Left lung (tissue), 10 donors: ENCODE data around the gene PTGDR. TPM values are rescaled to one million over a fixed set of nuclear protein-coding genes. Genes with fewer than 3 reads are reported as not detected.

Source experiments
- ATAC-seq: fragments of 200-7000 bp; cut with Tn5 transposase; one replicate; pipeline ENCODE4 v1.9.1; 2020; ENCODE audit warnings: moderate library complexity
- DNase-seq, 4 donors: peaks; one replicate each; pipeline ENCODE4 v3.0.0-alpha.2; 2013 to 2020
- H3K27ac ChIP-seq, 2 donors: fragments of 200-600 bp; sonication (generic) in 1 of 2; one replicate each; pipeline versions ENCODE4 v1.5.0 to v1.8.0; 2020 to 2021
- H3K27me3 ChIP-seq, 2 donors: fragments of 200-600 bp; sonication (generic) in 1 of 2; one replicate each; pipeline versions ENCODE4 v1.5.0 to v1.8.0; 2020 to 2021
- H3K36me3 ChIP-seq, 2 donors: fragments of 200-600 bp; sonication (generic) in 1 of 2; one replicate each; pipeline versions ENCODE4 v1.5.0 to v1.8.0; 2020 to 2021
- H3K4me1 ChIP-seq, 2 donors: fragments of 200-600 bp; one replicate each; pipeline ENCODE4 v1.8.0; 2021
- H3K4me3 ChIP-seq, 2 donors: fragments of 200-600 bp; sonication (generic) in 1 of 2; one replicate each; pipeline versions ENCODE4 v1.5.0 to v1.8.0; 2020 to 2021; ENCODE audit warnings: mild to moderate bottlenecking in 1 of 2
- H3K9me3 ChIP-seq, 2 donors: fragments of 200-600 bp; sonication (generic) in 1 of 2; one replicate each; pipeline versions ENCODE4 v1.5.0 to v1.8.0; 2020 to 2021
- CTCF ChIP-seq, 2 donors: fragments of 200-600 bp; sonication (generic) in 1 of 2; IDR thresholded peaks; one replicate each; pipeline versions ENCODE4 v1.5.0 to v1.8.0; 2021; ENCODE audit warnings: antibody characterized with exemption in 2 of 2
- intact Hi-C, 2 donors: fragments of 100-400 bp; cut with DNase I; formaldehyde crosslinking; loops; one replicate each; pipeline versions ENCODE4 v1.11.2 to v1.14.2; 2022
- polyA plus RNA-seq, 6 donors: library from polyadenylated mRNA; unstranded; fragments of 120-200 nt; gene quantifications; one replicate each; pipeline ENCODE4 v1.2.1, GENCODE V29; 2013; ENCODE audit not compliant: insufficient read length in 6 of 6
- total RNA-seq, 2 donors: library from RNA; stranded (reverse); fragmentation: NEBNext Ultra II Directional; extraction: Animal tissue kit (Norgen Biotek cat#: 25700); gene quantifications; one replicate each; pipeline ENCODE4 v1.2.1, GENCODE V29; 2021
- donor health status: DM: no; HTN: yes; CAD: no.
- donor health status: DM: no; HTN: no; CAD: no.

The PTGDR gene
- total and polyA plus RNA-seq, 8 donors = 0.11 to 0.97 (median 0.38) TPM

DNA sequence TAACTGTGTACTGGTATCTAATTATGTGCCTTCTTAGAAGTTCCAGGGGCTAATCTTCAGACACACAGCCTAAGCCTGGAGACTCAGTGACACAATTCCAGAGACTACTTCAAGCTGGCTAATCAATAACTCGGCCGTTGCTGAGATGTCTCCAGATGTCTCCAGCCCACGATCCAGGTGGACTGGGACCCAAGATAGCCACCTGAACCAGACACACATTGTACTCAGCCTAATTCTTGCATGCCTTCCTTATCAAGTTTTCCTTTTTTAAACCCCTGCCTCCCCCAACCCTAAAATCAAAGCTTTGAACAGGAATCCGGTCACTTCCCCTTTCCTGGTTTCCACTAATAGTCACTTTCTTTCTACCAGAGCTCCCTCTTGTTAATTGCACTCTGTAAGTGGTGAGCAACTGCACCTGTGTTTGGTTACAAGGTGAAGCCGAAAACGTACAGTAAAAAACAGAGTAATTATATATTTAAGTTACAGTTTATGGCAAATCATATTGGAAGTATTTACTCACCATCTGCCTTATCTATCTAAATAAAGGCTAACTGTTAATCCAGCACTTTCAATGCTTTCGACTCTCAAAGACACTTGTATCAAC lies 39.8 kb upstream of the PTGDR start:
- no peaks in the 10 kb centered on the region for H3K4me1 ChIP-seq
- ATAC-seq = no peak
- no peak for TF ChIP-seq CTCF (IDR thresholded peaks at IDR 0.05)
- no peaks in the 10 kb centered on the region for H3K9me3 ChIP-seq
- H3K36me3 ChIP-seq = no peaks in the 10 kb centered on the region
- no peak overlapping the region for H3K4me3 ChIP-seq
- intact Hi-C loops = no loop called here
- no peaks in the 10 kb centered on the region for H3K27me3 ChIP-seq
- no peak overlapping the region for H3K27ac ChIP-seq
- DNase-seq = no peak

DNA sequence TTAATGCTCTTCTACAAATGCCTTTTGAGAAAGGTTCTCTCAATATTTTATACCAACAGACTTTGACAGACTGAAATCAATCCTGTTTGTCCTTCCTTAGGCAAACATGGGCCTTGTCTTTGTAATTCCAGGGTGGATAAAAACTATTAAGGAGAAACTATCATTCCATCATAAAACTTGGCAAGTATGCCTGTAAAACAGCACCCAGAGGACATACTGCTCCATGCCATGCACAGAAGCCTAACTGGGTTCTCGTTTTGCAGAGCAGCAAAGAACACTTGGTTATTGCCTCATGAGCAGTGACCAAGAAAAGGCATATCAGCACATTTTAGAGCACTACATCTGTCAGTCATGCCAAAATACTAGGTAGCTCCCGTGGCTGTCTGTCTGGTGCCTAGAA lies 33.8 kb upstream of the PTGDR start:
- intact Hi-C loops = no loop called here
- ATAC-seq (no peak), DNase-seq (no peak)
- Histone ChIP-seq H3K9me3 (no peaks in the 10 kb centered on the region), H3K4me3 (no peak overlapping the region), H3K27ac (no peak overlapping the region), H3K4me1 (no peaks in the 10 kb centered on the region), H3K27me3 (no peaks in the 10 kb centered on the region), H3K36me3 (no peaks in the 10 kb centered on the region)
- no peak for TF ChIP-seq CTCF (IDR thresholded peaks at IDR 0.05)

- Histone ChIP-seq H3K4me3 (no peak overlapping the region), H3K4me1 (no peaks in the 10 kb centered on the region), H3K27me3 (no peaks in the 10 kb centered on the region), H3K36me3 (no peaks in the 10 kb centered on the region), H3K27ac (peak overlapping the region in 1 of 2 donors; percentile 60), H3K9me3 (no peaks in the 10 kb centered on the region)
- no peak for ATAC-seq
- intact Hi-C loops = no loop called here
- TF ChIP-seq CTCF (IDR thresholded peaks at IDR 0.05) = no peak
- no peak for DNase-seq
Measured at GRCh38 chr14:52235434-52235833, 32.1 kb upstream of the PTGDR start.

DNA sequence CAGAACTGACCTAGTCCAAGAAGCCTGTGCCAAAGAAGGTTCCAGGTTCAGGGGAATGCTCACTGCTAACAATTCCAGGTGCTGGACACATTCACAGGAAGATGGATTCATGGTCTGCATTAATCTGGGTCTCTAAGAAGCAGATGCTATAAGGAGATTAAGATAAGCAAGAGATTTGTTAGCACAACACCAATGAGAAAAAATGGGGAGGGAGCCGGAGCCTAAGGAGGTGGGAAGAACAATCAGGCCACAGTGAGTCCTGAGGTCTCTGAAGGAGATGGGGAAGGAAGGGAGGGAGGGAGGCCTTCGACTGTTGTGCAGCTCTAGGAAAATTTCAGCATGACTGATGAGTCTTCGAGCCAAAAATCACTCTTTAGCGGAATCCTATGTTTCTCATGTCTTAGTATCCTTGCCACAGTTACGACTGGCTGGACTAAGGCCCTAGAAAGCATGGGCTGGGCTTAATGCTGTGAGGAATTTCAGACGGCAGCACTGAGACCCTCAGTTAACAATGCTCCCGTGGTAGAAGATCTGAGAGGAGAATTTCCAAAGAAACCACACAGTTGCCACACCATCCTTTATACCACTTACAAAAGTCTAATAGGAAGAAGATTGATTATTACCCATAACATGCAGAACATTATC lies 31.5 kb upstream of the PTGDR start:
- TF ChIP-seq CTCF (IDR thresholded peaks at IDR 0.05) = no peak
- ATAC-seq = no peak
- peak overlapping the region in 1 of 2 donors; percentile 60 for H3K27ac ChIP-seq

GRCh38 chr14:52238682-52239081 lies 28.8 kb upstream of the PTGDR start:
- intact Hi-C loops = no loop called here
- H3K27me3 ChIP-seq = no peaks in the 10 kb centered on the region
- DNase-seq = no peak

More for the DNA sequence above, 31.5 kb upstream of the PTGDR start:
- H3K4me1 ChIP-seq = no peaks in the 10 kb centered on the region
- intact Hi-C loops = no loop called here
- no peaks in the 10 kb centered on the region for H3K36me3 ChIP-seq
- no peak overlapping the region for H3K4me3 ChIP-seq
- no peak for DNase-seq
- no peaks in the 10 kb centered on the region for H3K27me3 ChIP-seq
- no peaks in the 10 kb centered on the region for H3K9me3 ChIP-seq

More at GRCh38 chr14:52238682-52239081, 28.8 kb upstream of the PTGDR start:
- no peak for ATAC-seq
- Histone ChIP-seq H3K27ac (no peak overlapping the region), H3K36me3 (no peaks in the 10 kb centered on the region), H3K4me3 (no peak overlapping the region), H3K9me3 (no peaks in the 10 kb centered on the region), H3K4me1 (no peaks in the 10 kb centered on the region)
- TF ChIP-seq CTCF (IDR thresholded peaks at IDR 0.05) = no peak
